IMR-90 (cell line): ENCODE results near the gene HOXD8. TPM values are rescaled to one million over a fixed set of nuclear protein-coding genes. Genes with fewer than 3 reads are reported as not detected.

Source experiments
- ATAC-seq: fragments of 200-7000 bp; cut with Tn5 transposase; 2 replicates; pipeline ENCODE4 v1.9.1; 2020; ENCODE audit warnings: low read depth, mild to moderate bottlenecking, moderate library complexity
- BruUV-seq: library from RNA; stranded (reverse); fragments of 400-500 nt; replicated peaks from 2 replicates; lab custom pipeline; 2021; lab: Mats Ljungman, UMichigan
- CTCF ChIA-PET: fragments of 300-600 bp; formaldehyde crosslinking; extraction: SDS; loops from one replicate; lab custom pipeline; 2021; ENCODE audit warnings: antibody characterized with exemption; lab: Yijun Ruan, JAX
- POLR2A ChIA-PET: fragments of 300-600 bp; sonication (Branson Sonifier 250); formaldehyde crosslinking; loops from one replicate; lab custom pipeline; 2022; ENCODE audit warnings: antibody characterized with exemption; ENCODE audit not compliant: unreplicated experiment; lab: Charles Lee
- DNase-seq: peaks from one replicate; pipeline ENCODE4 v3.0.0; 2013
- H2AFZ ChIP-seq: replicated peaks from 2 replicates; pipeline ENCODE3; 2013; ENCODE audit warnings: low read length, mild to moderate bottlenecking; ENCODE audit not compliant: poor library complexity
- H2AK5ac ChIP-seq: 2 replicates; pipeline ENCODE4 v1.6.1; 2013; ENCODE audit warnings: low read depth, low read length, inconsistent platforms
- H2AK9ac ChIP-seq: replicated peaks from 2 replicates; pipeline ENCODE3; 2013; ENCODE audit warnings: mild to moderate bottlenecking, low read depth, low read length, moderate library complexity; ENCODE audit not compliant: poor library complexity
- H2BK120ac ChIP-seq: 2 replicates; pipeline ENCODE4 v1.6.1; 2013; ENCODE audit warnings: low read depth, low read length, inconsistent platforms
- H2BK15ac ChIP-seq: 3 replicates; pipeline ENCODE4 v1.6.1; 2013; ENCODE audit warnings: low read depth, low read length, inconsistent platforms
- H2BK20ac ChIP-seq: 2 replicates; pipeline ENCODE4 v1.6.1; 2013; ENCODE audit warnings: low read depth, mild to moderate bottlenecking, inconsistent platforms, low read length, moderate library complexity
- H2BK5ac ChIP-seq: 2 replicates; pipeline ENCODE4 v1.6.1; 2013; ENCODE audit warnings: mild to moderate bottlenecking, low read depth, low read length, inconsistent platforms; ENCODE audit not compliant: poor library complexity, severe bottlenecking
- H3K14ac ChIP-seq: replicated peaks from 2 replicates; pipeline ENCODE4 v1.6.1; 2013; ENCODE audit warnings: low read depth, low read length, inconsistent platforms
- H3K18ac ChIP-seq: 2 replicates; pipeline ENCODE4 v1.6.1; 2013; ENCODE audit warnings: low read depth, low read length, control low read depth
- H3K23ac ChIP-seq: 2 replicates; pipeline ENCODE4 v1.6.1; 2013; ENCODE audit warnings: low read depth, low read length, inconsistent platforms
- H3K27ac ChIP-seq: 2 replicates; pipeline ENCODE4 v1.5.1; 2013; ENCODE audit warnings: mild to moderate bottlenecking, control low read depth, low read length; ENCODE audit not compliant: insufficient read depth
- H3K27me3 ChIP-seq: 2 replicates; pipeline ENCODE4 v1.6.1; 2013; ENCODE audit warnings: low read length; ENCODE audit not compliant: control insufficient read depth, insufficient read depth
- H3K36me3 ChIP-seq: 2 replicates; pipeline ENCODE4 v1.6.1; 2013; ENCODE audit warnings: low read length, mixed read lengths; ENCODE audit not compliant: control insufficient read depth, insufficient read depth
- H3K4ac ChIP-seq: 2 replicates; pipeline ENCODE4 v1.6.1; 2013; ENCODE audit warnings: low read depth, low read length, inconsistent platforms
- H3K4me1 ChIP-seq: 2 replicates; pipeline ENCODE4 v1.6.1; 2013; ENCODE audit warnings: low read length, mixed read lengths; ENCODE audit not compliant: control insufficient read depth, insufficient read depth
- H3K4me2 ChIP-seq: 2 replicates; pipeline ENCODE4 v1.6.1; 2013; ENCODE audit warnings: low read depth, mild to moderate bottlenecking, control low read depth, low read length, moderate library complexity
- H3K4me3 ChIP-seq: 2 replicates; pipeline ENCODE4 v1.5.1; 2013; ENCODE audit warnings: low read depth, mild to moderate bottlenecking, control low read depth, low read length, moderate library complexity; ENCODE audit not compliant: insufficient read depth
- H3K56ac ChIP-seq: 2 replicates; pipeline ENCODE4 v1.6.1; 2013; ENCODE audit warnings: low read length, inconsistent platforms; ENCODE audit not compliant: insufficient read depth; ENCODE audit errors: extremely low read depth
- H3K79me1 ChIP-seq, 2 experiments: 2 replicates each; pipeline ENCODE4 v1.6.1; 2013; ENCODE audit warnings: low read length in 2 of 2, inconsistent platforms in 1 of 2, low read depth in 1 of 2
- H3K9ac ChIP-seq: 2 replicates; pipeline ENCODE4 v1.6.1; 2013; ENCODE audit warnings: low read depth, low read length, control low read depth
- H3K9me1 ChIP-seq: 2 replicates; pipeline ENCODE4 v1.6.1; 2013; ENCODE audit warnings: low read length, inconsistent platforms; ENCODE audit not compliant: insufficient read depth
- H3K9me3 ChIP-seq: 2 replicates; pipeline ENCODE4 v1.6.1; 2013; ENCODE audit warnings: low read length; ENCODE audit not compliant: control insufficient read depth, insufficient read depth
- H4K20me1 ChIP-seq: 2 replicates; pipeline ENCODE4 v1.6.1; 2013; ENCODE audit warnings: low read length, inconsistent platforms; ENCODE audit not compliant: insufficient read depth
- H4K5ac ChIP-seq: 2 replicates; pipeline ENCODE4 v1.6.1; 2013; ENCODE audit warnings: mild to moderate bottlenecking, low read depth, low read length, control low read depth
- H4K8ac ChIP-seq, 2 experiments: 2 replicates each; pipeline ENCODE4 v1.6.1; 2013; ENCODE audit warnings: low read depth in 2 of 2, low read length in 2 of 2, control low read depth in 1 of 2, inconsistent platforms in 1 of 2
- H4K91ac ChIP-seq: 2 replicates; pipeline ENCODE4 v1.6.1; 2013; ENCODE audit warnings: low read depth, low read length, inconsistent platforms; ENCODE audit not compliant: insufficient read depth
- MAZ ChIP-seq: IDR thresholded peaks from 2 replicates; pipeline ENCODE4 v1.6.1; 2012; ENCODE audit warnings: low read depth, mild to moderate bottlenecking, low read length, improper control_type of control experiment, moderate library complexity, borderline replicate concordance
- MXI1 ChIP-seq: IDR thresholded peaks from 2 replicates; pipeline ENCODE4 v1.6.1; 2012; ENCODE audit warnings: low read depth, mild to moderate bottlenecking, low read length, moderate library complexity, borderline replicate concordance
- NFE2L2 ChIP-seq: fragments of 150-350 bp; IDR thresholded peaks from 2 replicates; pipeline ENCODE4 v1.6.1; 2016; ENCODE audit warnings: low read depth, mild to moderate bottlenecking, low read length
- RAD21 ChIP-seq: IDR thresholded peaks from 2 replicates; pipeline ENCODE4 v1.6.1; 2012; ENCODE audit warnings: low read length, improper control_type of control experiment
- RFX5 ChIP-seq: IDR thresholded peaks from 2 replicates; pipeline ENCODE4 v1.8.0; 2012; ENCODE audit warnings: low read depth, mild to moderate bottlenecking, low read length, moderate library complexity
- SMC3 ChIP-seq: fragments of 150-350 bp; IDR thresholded peaks from 2 replicates; pipeline ENCODE4 v1.6.1; 2016; ENCODE audit warnings: low read depth, mild to moderate bottlenecking, antibody characterized with exemption, low read length, moderate library complexity
- WGBS, 2 experiments: methylation state at CpG; one replicate each; pipeline versions ENCODE4 v1.1.5 to v1.1.7; 2013; ENCODE audit warnings: missing lambda C conversion rate in 2 of 2; ENCODE audit not compliant: insufficient read length in 1 of 2; ENCODE audit errors: extremely low coverage in 2 of 2; 5-methylcytosine and 5-hydroxymethylcytosine counted together
- dilution Hi-C: fragments of 300-500 bp; cut with HindIII; formaldehyde crosslinking; loops from one replicate; pipeline ENCODE4 v1.14.3; 2018; ENCODE audit warnings: low sequenced_read_pairs; ENCODE audit not compliant: unreplicated experiment
- in situ Hi-C: fragments of 300-500 bp; cut with MboI; formaldehyde crosslinking; loops from 3 replicates; pipeline ENCODE4 v1.14.3; 2019; ENCODE audit warnings: low sequenced_read_pairs, inconsistent platforms, mixed read lengths
- intact Hi-C: fragments of 100-400 bp; cut with micrococcal nuclease; formaldehyde crosslinking; loops from 2 replicates; pipeline ENCODE4 v1.10.0; 2022
- polyA plus RNA-seq, 3 experiments: library from polyadenylated mRNA; depleted of rRNA; stranded (reverse); fragments of >200 nt; gene quantifications; 2 replicates each; pipeline ENCODE4 v1.2.3, GENCODE V29; 2012; ENCODE audit warnings: low replicate concordance in 1 of 3
- total RNA-seq: library from RNA; depleted of rRNA; stranded (reverse); fragments of >200 nt; gene quantifications from 2 replicates; pipeline ENCODE4 v1.2.3, GENCODE V29; 2012
- TF ChIP-seq, protein P1 (sequence below): conservative IDR thresholded peaks from 2 replicates; pipeline ENCODE4 v1.5.1; 2012; ENCODE audit warnings: mild to moderate bottlenecking, low read depth, low read length, improper control_type of control experiment
- TF ChIP-seq, protein P2 (sequence below): fragments of 150-350 bp; IDR thresholded peaks from 2 replicates; pipeline ENCODE4 v1.6.1; 2016; ENCODE audit warnings: low read depth, mild to moderate bottlenecking, low read length, moderate library complexity, borderline replicate concordance
- TF ChIP-seq, protein P3 (sequence below): fragments of 150-350 bp; IDR thresholded peaks from 2 replicates; pipeline ENCODE4 v1.6.1; 2017; ENCODE audit warnings: mild to moderate bottlenecking, antibody characterized with exemption, low read length, low read depth

HOXD8 gene
- total and polyA plus RNA-seq, 2 of the 4 experiments (the other 2 are of a cell fraction): not detected

DNA sequence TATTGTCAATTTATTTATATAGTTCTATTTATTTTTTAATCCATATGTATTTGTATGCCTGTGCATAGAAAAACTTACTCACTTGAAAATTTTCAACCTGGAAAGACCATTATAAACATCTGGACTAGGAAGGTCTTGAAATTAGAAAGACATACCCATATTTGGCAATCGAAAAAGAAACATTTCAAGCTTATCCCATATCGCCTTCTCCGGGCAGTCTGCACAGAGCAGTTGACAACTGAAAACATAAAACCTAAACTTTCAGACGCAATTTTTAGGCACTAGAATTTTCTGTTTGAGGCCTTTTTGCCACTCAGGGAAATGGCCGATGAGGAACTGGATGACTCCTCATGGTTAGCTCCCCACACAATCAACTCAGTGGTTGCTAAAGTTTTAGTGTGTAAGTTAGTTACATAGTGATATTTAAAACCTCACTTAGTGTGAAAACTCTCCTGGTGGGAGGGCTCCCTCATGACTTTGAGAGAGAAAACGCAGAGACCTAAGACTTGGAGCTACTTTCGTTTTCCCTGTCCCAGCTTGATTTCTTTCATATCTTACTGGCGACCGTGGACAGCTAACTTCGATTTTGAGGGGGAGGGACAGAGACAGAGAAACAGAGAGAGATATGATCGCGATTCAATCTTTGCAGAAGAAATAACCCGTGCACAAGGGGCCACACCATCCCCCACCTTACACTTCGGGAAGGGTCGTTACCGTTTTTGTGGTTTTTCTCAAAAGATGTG lies 33.1 kb upstream of the HOXD8 start (continued):
- TF ChIP-seq NFE2L2 (no peak), RAD21 (no peak)

DNA sequence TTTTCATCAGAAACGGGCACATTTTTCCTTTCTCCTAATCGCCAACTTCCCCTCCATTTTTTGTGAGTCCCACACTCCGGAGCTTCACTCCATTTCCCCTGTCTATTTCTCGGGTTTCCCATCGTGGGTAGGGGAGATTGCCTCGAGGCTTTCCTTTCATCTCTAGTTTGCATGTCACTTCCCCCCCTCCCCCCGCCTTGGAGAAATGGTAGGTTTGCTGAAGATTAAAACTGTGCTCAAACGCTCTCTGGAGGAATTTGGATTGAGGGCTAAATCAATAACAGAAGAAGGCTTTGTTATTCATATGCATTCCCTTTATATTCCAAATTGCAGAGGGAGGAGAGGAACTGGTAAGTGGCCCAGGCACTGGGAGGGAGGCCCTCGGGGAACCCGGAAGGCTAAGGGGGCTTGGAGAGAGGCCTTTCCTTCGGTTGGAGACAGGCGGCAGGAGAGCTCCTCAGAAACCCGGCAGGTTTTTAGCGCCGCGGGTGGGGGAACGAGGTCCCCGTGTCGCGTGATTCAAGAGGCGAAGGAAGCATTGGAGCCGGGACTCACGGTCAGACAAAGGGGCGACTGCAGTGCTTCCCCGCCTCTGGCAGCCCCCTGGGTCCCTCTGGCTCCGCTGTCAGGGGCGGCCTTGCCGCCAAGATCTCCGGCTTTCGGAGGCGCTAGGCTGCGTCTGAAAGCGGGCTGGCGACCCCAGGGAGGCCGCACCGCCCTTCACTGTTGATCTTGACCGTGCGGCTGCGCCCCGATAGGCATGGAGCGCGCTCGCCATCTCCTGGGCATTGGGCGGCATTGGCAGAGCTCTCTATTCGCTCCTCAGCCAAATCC lies 32.3 kb upstream of the HOXD8 start:
- Histone ChIP-seq H2AK9ac (no peak overlapping the region), H3K56ac (no peak overlapping the region), H2BK20ac (no peak overlapping the region), H3K18ac (no peak overlapping the region), H2BK15ac (no peak overlapping the region), H3K27me3 (peaks cover 92% of the 10 kb centered on the region), H3K27ac (no peak overlapping the region), H3K4me2 (peak overlapping the region; percentile 85), H2BK5ac (no peak overlapping the region), H3K36me3 (no peaks in the 10 kb centered on the region), H4K20me1 (no peaks in the 10 kb centered on the region), H2AFZ (peak overlapping the region; percentile 38), H3K9me1 (no peaks in the 10 kb centered on the region), H2AK5ac (no peak overlapping the region), H3K9me3 (peaks cover 1% of the 10 kb centered on the region), H3K4me3 (peak overlapping the region; percentile 35), H3K9ac (no peak overlapping the region), H4K8ac (no peak overlapping the region), H3K4ac (no peak overlapping the region), H4K91ac (no peak overlapping the region), H4K5ac (no peak overlapping the region), H2BK120ac (no peak overlapping the region), H3K4me1 (peaks cover 3% of the 10 kb centered on the region; the same call in 1 of the 2 replicates), H3K14ac (no peak overlapping the region), H3K79me1 (no peaks in the 10 kb centered on the region), H3K23ac (no peak overlapping the region)
- intact Hi-C loops: loop anchor here (1.0 to 10.0 kb wide), 8 partner anchors 407 to 1392 kb away; no protein-coding TSS in a partner anchor
- no TSS peak for BruUV-seq
- in situ Hi-C loops: loop anchor here (10.0 to 25.0 kb wide), 4 partner anchors 412 to 1360 kb away; no protein-coding TSS in a partner anchor
- ATAC-seq (peak; percentile 95), DNase-seq (peak; percentile 48)
- dilution Hi-C loops: no loop called here
- ChIA-PET POLR2A (no interaction called here), CTCF (interaction anchor here (0.5 to 3.9 kb wide), 11 partner anchors 8 to 1328 kb away, joined by 3 to 13 read pairs (median 4); no protein-coding TSS in a partner anchor)
- WGBS, 2 experiments: 0% methylated on average over 24 of the region's 45 CpGs; no CpG with 5 or more reads in 1 of the 2 experiments
- TF ChIP-seq RFX5 (no peak), SMC3 (peak; percentile 71), MAZ (0 out of 2 replicates have a peak, but pooled peaks have one; percentile 34), MXI1 (no peak), RAD21 (peak; percentile 83)
- TF ChIP-seq, protein P1, sequence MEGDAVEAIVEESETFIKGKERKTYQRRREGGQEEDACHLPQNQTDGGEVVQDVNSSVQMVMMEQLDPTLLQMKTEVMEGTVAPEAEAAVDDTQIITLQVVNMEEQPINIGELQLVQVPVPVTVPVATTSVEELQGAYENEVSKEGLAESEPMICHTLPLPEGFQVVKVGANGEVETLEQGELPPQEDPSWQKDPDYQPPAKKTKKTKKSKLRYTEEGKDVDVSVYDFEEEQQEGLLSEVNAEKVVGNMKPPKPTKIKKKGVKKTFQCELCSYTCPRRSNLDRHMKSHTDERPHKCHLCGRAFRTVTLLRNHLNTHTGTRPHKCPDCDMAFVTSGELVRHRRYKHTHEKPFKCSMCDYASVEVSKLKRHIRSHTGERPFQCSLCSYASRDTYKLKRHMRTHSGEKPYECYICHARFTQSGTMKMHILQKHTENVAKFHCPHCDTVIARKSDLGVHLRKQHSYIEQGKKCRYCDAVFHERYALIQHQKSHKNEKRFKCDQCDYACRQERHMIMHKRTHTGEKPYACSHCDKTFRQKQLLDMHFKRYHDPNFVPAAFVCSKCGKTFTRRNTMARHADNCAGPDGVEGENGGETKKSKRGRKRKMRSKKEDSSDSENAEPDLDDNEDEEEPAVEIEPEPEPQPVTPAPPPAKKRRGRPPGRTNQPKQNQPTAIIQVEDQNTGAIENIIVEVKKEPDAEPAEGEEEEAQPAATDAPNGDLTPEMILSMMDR: peak; percentile 76
- TF ChIP-seq, protein P2, sequence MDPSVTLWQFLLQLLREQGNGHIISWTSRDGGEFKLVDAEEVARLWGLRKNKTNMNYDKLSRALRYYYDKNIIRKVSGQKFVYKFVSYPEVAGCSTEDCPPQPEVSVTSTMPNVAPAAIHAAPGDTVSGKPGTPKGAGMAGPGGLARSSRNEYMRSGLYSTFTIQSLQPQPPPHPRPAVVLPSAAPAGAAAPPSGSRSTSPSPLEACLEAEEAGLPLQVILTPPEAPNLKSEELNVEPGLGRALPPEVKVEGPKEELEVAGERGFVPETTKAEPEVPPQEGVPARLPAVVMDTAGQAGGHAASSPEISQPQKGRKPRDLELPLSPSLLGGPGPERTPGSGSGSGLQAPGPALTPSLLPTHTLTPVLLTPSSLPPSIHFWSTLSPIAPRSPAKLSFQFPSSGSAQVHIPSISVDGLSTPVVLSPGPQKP: no peak
- TF ChIP-seq, protein P3, sequence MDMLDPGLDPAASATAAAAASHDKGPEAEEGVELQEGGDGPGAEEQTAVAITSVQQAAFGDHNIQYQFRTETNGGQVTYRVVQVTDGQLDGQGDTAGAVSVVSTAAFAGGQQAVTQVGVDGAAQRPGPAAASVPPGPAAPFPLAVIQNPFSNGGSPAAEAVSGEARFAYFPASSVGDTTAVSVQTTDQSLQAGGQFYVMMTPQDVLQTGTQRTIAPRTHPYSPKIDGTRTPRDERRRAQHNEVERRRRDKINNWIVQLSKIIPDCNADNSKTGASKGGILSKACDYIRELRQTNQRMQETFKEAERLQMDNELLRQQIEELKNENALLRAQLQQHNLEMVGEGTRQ: no peak
